ENCODE data around the gene CD14. TPM values are rescaled to one million over a fixed set of nuclear protein-coding genes. Genes with fewer than 3 reads are reported as not detected.

Gene CD14
- total RNA-seq, 1 experiment from 2014 or later: 0.13 TPM

DNA sequence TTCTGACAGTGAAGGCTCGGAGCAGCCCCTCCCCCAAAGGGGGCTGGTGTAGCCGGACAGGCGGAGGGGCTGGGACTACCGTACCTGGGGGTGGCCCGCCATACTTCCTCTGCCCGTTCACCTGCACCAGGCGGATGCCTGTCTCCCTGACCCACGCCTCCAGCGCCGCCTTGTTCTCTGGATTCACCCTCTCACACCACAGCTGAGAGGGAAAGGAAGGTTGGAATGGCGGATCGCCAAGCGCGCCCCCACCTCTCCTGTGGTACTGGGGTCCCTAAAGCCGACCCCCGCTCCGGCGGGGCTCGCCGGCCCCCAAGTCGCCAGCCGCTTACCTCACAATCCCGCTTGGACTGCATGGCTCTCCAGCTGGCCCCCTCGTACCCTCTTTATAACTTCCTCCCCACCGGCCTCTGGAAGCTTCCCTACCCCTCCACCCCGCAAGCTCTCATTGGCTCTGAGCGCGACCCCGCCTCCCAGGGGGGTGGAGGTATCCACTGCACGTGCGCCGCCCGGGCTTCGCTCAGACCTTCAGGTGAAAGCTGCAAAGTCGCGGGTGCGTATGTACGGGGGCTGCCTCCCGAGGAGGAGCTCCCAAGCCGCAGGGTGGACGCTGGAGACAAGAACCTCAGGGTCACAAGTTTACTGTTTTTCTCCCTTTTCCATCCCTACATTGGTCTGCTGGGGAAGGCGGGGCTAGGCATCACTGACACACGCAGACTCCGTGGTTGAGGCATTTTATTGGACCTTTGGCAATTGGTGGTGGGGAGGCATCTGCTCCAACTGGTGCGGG is 40.4 kb upstream of the CD14 start, which contains the start of gene DND1:
Gene DND1, minus strand, starts transcription at position 390 of the 790 bp plus-strand sequence. Its CDS starts 34 bp downstream, at position 356.
- no peaks in the 10 kb centered on the region for H3K27me3 ChIP-seq (ENCODE audit: insufficient read depth, low read length)
- no CpG with 5 or more reads among the region's 45 CpGs for whole genome bisulfite sequencing (ENCODE audit: extremely low coverage, insufficient read length, low lambda C conversion rate)
- H2AK5ac ChIP-seq (ENCODE audit: insufficient read length, low read length): no peak within 1 kb of the TSS
- H3K4me2 ChIP-seq (ENCODE audit: insufficient read depth, insufficient read length, low read length): no peak within 1 kb of the TSS
- H3K27me3 Mint-ChIP-seq (ENCODE audit: low read depth): no peaks in the 10 kb centered on the region
- no peak within 1 kb of the TSS for H3K18ac ChIP-seq (ENCODE audit: insufficient read length, low read depth, low read length)
- no peaks in the 10 kb centered on the region for H4K20me1 ChIP-seq (ENCODE audit: control insufficient read depth, insufficient read depth, insufficient read length)
- H3T11ph ChIP-seq (ENCODE audit: low read length): no peak within 1 kb of the TSS
- H3K9me3 ChIP-seq (ENCODE audit: control insufficient read depth, low read depth, low read length): no peaks in the 10 kb centered on the region
- H3K56ac ChIP-seq (ENCODE audit: insufficient read length, low read depth, low read length): no peak within 1 kb of the TSS
- H3K79me1 ChIP-seq (ENCODE audit: insufficient read depth, low read depth, low read length, poor library complexity, severe bottlenecking): no peaks in the 10 kb centered on the region
- no peak within 1 kb of the TSS for H3K23ac ChIP-seq (ENCODE audit: insufficient read length, low read depth, low read length)
- H4K8ac ChIP-seq (replicated peaks; ENCODE audit: insufficient read length, low read depth, low read length): no peak within 1 kb of the TSS
- H2BK20ac ChIP-seq (ENCODE audit: low read depth, low read length, poor library complexity, severe bottlenecking): no peak within 1 kb of the TSS
- no peak within 1 kb of the TSS for H2BK15ac ChIP-seq (ENCODE audit: low read depth, low read length)
- H3K4me3 Mint-ChIP-seq: peak within 1 kb of the TSS in 1 of 2 experiments; percentile 31; a peak in 1 of 5 replicates
- peak; percentile 46 for DNase-seq
- H2BK12ac ChIP-seq (ENCODE audit: insufficient read length, low read depth, low read length): no peak within 1 kb of the TSS
- no peaks in the 10 kb centered on the region for H3K23me2 ChIP-seq (ENCODE audit: insufficient read length, low read depth, low read length, poor library complexity, severe bottlenecking)
- peak within 1 kb of the TSS in 2 of 3 experiments; percentile 49 to 92; a peak in 4 of 7 replicates for H3K27ac Mint-ChIP-seq
- peaks cover 0 to 6% of the 10 kb centered on the region in 2 experiments; a peak in 1 of 4 replicates for H3K4me1 Mint-ChIP-seq
- H3K4me1 ChIP-seq (ENCODE audit: insufficient read depth, low read length): no peaks in the 10 kb centered on the region
- H4K5ac ChIP-seq (ENCODE audit: insufficient read length, low read depth, low read length): no peak within 1 kb of the TSS
- H4K91ac ChIP-seq (ENCODE audit: insufficient read length, low read depth, low read length): no peak within 1 kb of the TSS
- H3K27ac ChIP-seq (ENCODE audit: insufficient read length, low read depth, low read length): no peak within 1 kb of the TSS
- H3K4ac ChIP-seq (ENCODE audit: low read depth, low read length): no peak within 1 kb of the TSS
- no peak within 1 kb of the TSS for H2AFZ ChIP-seq (ENCODE audit: low read length)
- H3K36me3 Mint-ChIP-seq (ENCODE audit: insufficient read depth in 1 of 3, low read depth in 3 of 3): peaks cover 22 to 81% (median 48%) of the 10 kb centered on the region in 3 experiments
- no peak within 1 kb of the TSS for H3K14ac ChIP-seq (ENCODE audit: insufficient read depth, low read length)
- TF ChIP-seq CTCF (conservative IDR thresholded peaks at IDR 0.05): no peak
- H3K9me3 Mint-ChIP-seq: no peaks in the 10 kb centered on the region
- no peak within 1 kb of the TSS for H2BK5ac ChIP-seq (ENCODE audit: insufficient read length, low read length)
- no peak within 1 kb of the TSS for H2BK120ac ChIP-seq (ENCODE audit: low read depth, low read length, poor library complexity, severe bottlenecking)
- H3K9ac ChIP-seq (ENCODE audit: extremely low read depth, insufficient read length, low read length): no peak within 1 kb of the TSS
- H3K79me2 ChIP-seq (ENCODE audit: insufficient read depth, low read length): no peaks in the 10 kb centered on the region

Data from H9 (cell line).